ENCODE results near the gene C9orf85. TPM values are rescaled to one million over a fixed set of nuclear protein-coding genes. Genes with fewer than 3 reads are reported as not detected.

The C9orf85 gene
- total RNA-seq, 2 experiments from 2014 or later = 7.6 to 8.9 TPM

- DNase-seq = no peak
- H3K4me3 Mint-ChIP-seq = no peak overlapping the region
- peaks cover 13% of the 10 kb centered on the region for H3K36me3 Mint-ChIP-seq (ENCODE audit: low read depth)
- peaks cover 18% of the 10 kb centered on the region for H3K4me1 Mint-ChIP-seq (ENCODE audit: low read depth)
- no peak for ATAC-seq
- intact Hi-C loops (cut with micrococcal nuclease) = no loop called here
- H3K27ac Mint-ChIP-seq = no peak overlapping the region
- H3K9me3 Mint-ChIP-seq = no peaks in the 10 kb centered on the region
- no peak for TF ChIP-seq CTCF (IDR thresholded peaks at IDR 0.05)
- POLR2A ChIA-PET = no interaction called here
- CTCF ChIA-PET = interaction anchor here (0.9 to 1.1 kb wide), 2 partner anchors 94 to 124 kb away, joined by 5 read pairs; no protein-coding TSS in a partner anchor
- H3K27me3 Mint-ChIP-seq = no peaks in the 10 kb centered on the region
Observed at GRCh38 chr9:71931166-71931565, 19.7 kb downstream of the C9orf85 start.

DNA sequence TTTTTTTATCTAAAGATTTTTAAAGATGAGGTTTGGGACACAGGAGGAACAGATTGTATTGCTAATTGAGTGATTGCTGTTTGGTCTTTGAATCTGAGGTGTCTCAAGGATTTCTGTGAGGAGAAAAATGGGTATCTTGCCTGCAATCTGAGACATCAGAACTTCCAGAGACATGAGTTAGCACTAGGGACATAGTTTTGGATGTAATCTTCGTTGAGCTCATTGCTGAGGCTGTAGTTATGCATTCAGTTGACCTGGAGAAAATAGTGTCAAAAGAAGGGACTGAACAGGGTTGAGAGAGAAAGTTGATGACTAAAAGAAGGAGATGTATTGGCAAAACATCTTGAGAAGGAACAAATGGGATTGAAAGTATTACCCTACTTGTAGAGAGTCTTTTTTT, 24.6 kb downstream of the C9orf85 start:
- POLR2A ChIA-PET = no interaction called here
- Mint-ChIP-seq H3K9me3 (no peaks in the 10 kb centered on the region), H3K36me3 (ENCODE audit: low read depth) (peaks cover 12% of the 10 kb centered on the region), H3K4me1 (ENCODE audit: low read depth) (peaks cover 26% of the 10 kb centered on the region), H3K27me3 (no peaks in the 10 kb centered on the region), H3K4me3 (no peak overlapping the region), H3K27ac (no peak overlapping the region)
- CTCF ChIA-PET = interaction anchor here (0.6 kb wide), 1 partner anchor 594 kb away, joined by 4 read pairs; no protein-coding TSS in a partner anchor
- intact Hi-C loops (cut with micrococcal nuclease) = no loop called here
- ATAC-seq = no peak
- no peak for DNase-seq
- TF ChIP-seq CTCF (IDR thresholded peaks at IDR 0.05) = no peak

GRCh38 chr9:71937070-71937625, 25.7 kb downstream of the C9orf85 start:
- no peak for TF ChIP-seq CTCF (IDR thresholded peaks at IDR 0.05)
- ChIA-PET POLR2A (no interaction called here), CTCF (interaction anchor here (0.8 kb wide), 1 partner anchor 130 kb away, joined by 3 read pairs; no protein-coding TSS in a partner anchor)
- no peak overlapping the region for H3K27ac Mint-ChIP-seq
- intact Hi-C loops (cut with micrococcal nuclease) = no loop called here
- no peak overlapping the region for H3K4me3 Mint-ChIP-seq
- H3K36me3 Mint-ChIP-seq (ENCODE audit: low read depth) = peaks cover 9% of the 10 kb centered on the region
- ATAC-seq (no peak), DNase-seq (no peak)
- no peaks in the 10 kb centered on the region for H3K27me3 Mint-ChIP-seq
- peaks cover 33% of the 10 kb centered on the region for H3K4me1 Mint-ChIP-seq (ENCODE audit: low read depth)
- H3K9me3 Mint-ChIP-seq = no peaks in the 10 kb centered on the region

GRCh38 chr9:71937898-71938297, 26.5 kb downstream of the C9orf85 start:
- DNase-seq = no peak
- no peak for ATAC-seq
- peaks cover 5% of the 10 kb centered on the region for H3K36me3 Mint-ChIP-seq (ENCODE audit: low read depth)
- peaks cover 30% of the 10 kb centered on the region for H3K4me1 Mint-ChIP-seq (ENCODE audit: low read depth)
- CTCF ChIA-PET = interaction anchor here (0.7 to 0.8 kb wide), 2 partner anchors 131 to 138 kb away, joined by 3 read pairs; no protein-coding TSS in a partner anchor
- no peaks in the 10 kb centered on the region for H3K9me3 Mint-ChIP-seq
- intact Hi-C loops (cut with micrococcal nuclease) = no loop called here
- H3K27me3 Mint-ChIP-seq = no peaks in the 10 kb centered on the region
- POLR2A ChIA-PET = no interaction called here
- H3K4me3 Mint-ChIP-seq = no peak overlapping the region
- H3K27ac Mint-ChIP-seq = no peak overlapping the region
- TF ChIP-seq CTCF (IDR thresholded peaks at IDR 0.05) = no peak

- Mint-ChIP-seq H3K27me3 (no peaks in the 10 kb centered on the region), H3K4me3 (no peak overlapping the region), H3K9me3 (no peaks in the 10 kb centered on the region), H3K4me1 (ENCODE audit: low read depth) (peaks cover 22% of the 10 kb centered on the region), H3K36me3 (ENCODE audit: low read depth) (peaks cover 2% of the 10 kb centered on the region), H3K27ac (no peak overlapping the region)
- DNase-seq = no peak
- POLR2A ChIA-PET = no interaction called here
- TF ChIP-seq CTCF (IDR thresholded peaks at IDR 0.05) = no peak
- intact Hi-C loops (cut with micrococcal nuclease) = no loop called here
- CTCF ChIA-PET = no interaction called here
- no peak for ATAC-seq
Observed at GRCh38 chr9:71941060-71941568, 29.7 kb downstream of the C9orf85 start.

Data from activated CD8-positive, alpha-beta T cell treated with anti-CD3 and anti-CD28 coated beads for 36 hours (primary cell).